ENCODE results near the gene NUP107.

The NUP107 gene

GRCh38 chr12:68775121-68775630 is 88.4 kb downstream of the NUP107 start:
- DNase-seq (ENCODE audit: low read depth), result no peak

DNA sequence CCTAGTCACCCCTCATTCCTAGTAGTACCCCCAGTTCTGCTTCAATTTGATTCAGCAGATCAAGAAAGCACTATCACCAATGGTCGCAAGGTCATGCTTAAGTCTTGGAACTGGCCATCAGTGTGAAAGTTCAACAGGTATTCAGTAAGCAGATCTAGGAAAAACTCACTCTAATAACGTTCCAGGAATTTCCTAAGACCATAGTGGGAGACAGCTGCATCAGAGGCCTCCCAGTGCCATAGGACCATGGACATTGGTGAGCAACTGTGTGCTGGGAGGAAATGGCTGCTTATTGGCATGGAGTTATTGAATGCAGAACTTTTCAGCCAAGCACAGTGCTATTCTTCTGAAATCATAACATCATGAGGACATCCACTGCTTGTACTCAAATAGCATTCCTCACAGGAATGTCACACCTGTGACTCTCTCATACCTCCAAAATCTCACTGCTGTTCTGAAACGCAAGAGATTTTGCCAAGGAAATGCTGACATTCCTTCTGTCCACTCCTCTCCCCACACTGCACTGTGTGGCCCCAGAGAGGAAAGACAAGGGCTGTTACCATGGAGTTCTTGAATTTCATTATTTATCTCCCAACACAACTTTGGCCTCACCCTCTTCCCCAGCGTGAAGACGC is 90.3 kb downstream of the NUP107 start:
- no peak for DNase-seq (ENCODE audit: low read depth)

DNA sequence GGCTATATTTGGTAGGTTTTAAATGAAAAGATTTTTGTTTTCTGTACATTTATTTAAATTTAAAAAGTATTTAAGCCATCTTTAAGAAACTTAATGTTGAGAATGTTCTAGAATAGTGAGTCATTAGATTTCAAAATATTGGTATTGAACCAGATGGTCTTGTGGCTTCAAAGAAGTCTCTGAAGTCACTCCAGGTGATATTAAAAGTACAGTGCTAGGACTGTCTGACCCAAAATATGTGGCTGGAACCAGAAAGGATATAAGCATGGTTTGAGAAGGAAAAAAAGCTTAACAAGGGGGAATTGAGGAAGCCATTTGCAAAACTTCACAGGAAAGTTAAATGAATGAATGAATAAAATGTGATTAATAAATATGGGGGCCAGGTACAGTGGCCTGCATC is 92.5 kb downstream of the NUP107 start:
- DNase-seq (ENCODE audit: low read depth), result no peak

GRCh38 chr12:68780731-68781130 is 94.0 kb downstream of the NUP107 start:
- no peak for DNase-seq (ENCODE audit: low read depth)

DNA sequence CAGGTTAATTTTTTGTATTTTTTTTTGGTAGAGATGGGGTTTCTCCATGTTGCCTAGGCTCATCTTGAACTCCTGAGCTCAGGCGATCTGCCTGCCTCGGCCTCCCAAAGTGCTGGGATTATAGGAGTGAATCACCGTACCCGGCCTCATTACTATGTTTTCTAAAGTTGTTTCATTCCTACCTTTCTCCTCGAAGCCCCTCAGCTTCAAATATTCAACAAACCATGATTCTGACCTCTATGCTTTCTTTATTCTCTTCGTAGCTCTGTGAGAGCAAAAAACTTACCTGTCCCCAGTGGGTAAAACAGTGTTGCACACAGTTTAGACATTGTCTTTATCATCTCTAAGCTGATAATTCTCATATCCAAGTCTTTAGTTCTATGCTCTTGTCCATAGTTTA is 95.0 kb downstream of the NUP107 start:
- DNase-seq (ENCODE audit: low read depth), result no peak

GRCh38 chr12:68784015-68784414 is 97.2 kb downstream of the NUP107 start:
- DNase-seq (ENCODE audit: low read depth), result no peak

- DNase-seq (ENCODE audit: low read depth), result no peak
These were observed 98.6 kb downstream of the NUP107 start for GRCh38 chr12:68785358-68785757.

- DNase-seq (ENCODE audit: low read depth), result no peak
These were observed 99.0 kb downstream of the NUP107 start for GRCh38 chr12:68785823-68786222.

- DNase-seq (ENCODE audit: low read depth), result no peak
These were observed 100.2 kb downstream of the NUP107 start for GRCh38 chr12:68786929-68787328.

- DNase-seq (ENCODE audit: low read depth), result no peak
These were observed 101.9 kb downstream of the NUP107 start for GRCh38 chr12:68788554-68789143.

DNA sequence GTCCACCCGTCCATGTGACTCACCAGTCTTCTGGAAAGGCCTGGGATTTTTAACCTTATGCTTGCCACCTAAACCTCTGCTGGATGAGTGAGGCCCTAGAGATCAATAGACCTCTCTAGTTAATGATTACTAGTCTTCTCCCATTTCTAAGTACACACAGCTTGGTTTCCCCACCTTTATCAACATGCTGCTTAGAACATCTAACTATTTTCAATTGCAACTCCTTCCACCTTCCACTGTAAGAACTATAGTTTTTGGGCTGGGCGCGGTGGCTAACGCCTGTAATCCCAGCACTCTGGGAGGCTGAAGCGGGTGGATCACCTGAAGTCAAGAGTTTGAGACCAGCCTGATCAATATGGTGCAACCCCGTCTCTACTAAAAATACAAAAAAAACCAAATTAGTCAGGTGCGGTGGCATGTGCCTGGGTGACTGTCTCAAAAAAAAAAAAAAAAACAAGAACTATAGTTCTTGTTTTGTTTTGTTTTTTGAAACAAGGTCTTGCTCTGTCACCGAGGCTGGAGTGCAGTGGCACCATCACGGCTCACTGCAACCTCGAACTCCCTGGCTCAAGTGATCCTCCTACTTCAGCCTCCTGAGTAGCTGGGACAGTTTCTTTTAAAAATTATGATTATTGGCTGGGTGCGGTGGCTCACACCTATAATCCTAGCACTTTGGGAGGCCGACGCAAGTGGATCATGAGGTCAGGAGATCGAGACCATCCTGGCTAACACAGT is 102.5 kb downstream of the NUP107 start:
- no peak for DNase-seq (ENCODE audit: low read depth)

GRCh38 chr12:68790081-68790951 is 103.5 kb downstream of the NUP107 start:
- no peak for DNase-seq (ENCODE audit: low read depth)

DNA sequence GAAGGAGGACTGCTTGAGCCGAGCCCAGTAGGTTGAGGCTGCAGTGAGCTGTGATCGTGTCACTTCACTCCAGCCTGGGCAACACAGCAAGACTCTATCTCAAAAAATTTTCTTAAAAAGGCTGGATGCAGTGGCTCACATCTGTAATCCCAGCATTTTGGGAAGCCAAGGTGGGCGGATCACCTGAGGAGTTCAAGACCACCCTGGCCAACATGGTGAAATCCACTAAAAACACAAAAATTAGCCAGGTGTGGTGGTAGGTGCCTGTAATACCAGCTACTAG is 104.1 kb downstream of the NUP107 start:
- DNase-seq (ENCODE audit: low read depth), result no peak

- DNase-seq (ENCODE audit: low read depth), result no peak
These were observed 105.2 kb downstream of the NUP107 start for GRCh38 chr12:68791897-68792481.

GRCh38 chr12:68792952-68793351 is 106.2 kb downstream of the NUP107 start:
- DNase-seq (ENCODE audit: low read depth), result no peak

GRCh38 chr12:68793436-68793835 is 106.7 kb downstream of the NUP107 start:
- DNase-seq (ENCODE audit: low read depth), result no peak

DNA sequence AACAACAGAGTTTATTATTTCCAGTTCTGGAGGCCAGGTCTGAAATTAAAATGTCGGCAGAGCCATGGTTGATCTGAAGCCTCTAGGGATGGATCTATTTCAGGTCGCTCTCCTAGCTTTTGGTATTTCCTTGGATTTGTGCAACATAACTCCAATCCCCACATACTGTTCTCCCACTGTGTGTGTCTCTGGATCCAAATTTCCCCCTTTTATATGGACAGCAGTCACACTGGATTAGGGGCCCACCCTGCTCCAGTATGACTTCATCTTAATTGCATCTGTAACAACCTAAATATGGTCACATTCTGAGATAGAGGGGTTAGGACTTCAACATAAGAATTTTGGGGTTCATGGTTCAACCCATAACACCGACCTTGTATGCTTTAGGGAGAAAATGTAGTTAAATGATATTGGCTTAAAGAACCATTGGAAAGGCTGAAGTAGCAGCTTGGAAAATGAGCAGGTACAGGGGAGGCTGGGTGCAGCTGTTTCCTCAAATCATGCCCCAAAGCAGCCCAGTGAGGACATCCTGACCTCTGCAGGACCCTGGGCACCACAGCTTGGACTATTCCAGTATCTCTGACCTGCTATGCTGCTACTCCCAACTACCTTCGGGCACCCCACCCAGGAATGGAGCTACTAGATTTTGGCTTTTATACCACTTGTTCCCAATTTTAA is 107.3 kb downstream of the NUP107 start:
- no peak for DNase-seq (ENCODE audit: low read depth)

- DNase-seq (ENCODE audit: low read depth), result no peak
These were observed 108.0 kb downstream of the NUP107 start for GRCh38 chr12:68794653-68795251.
